Fibroblast of lung (primary cell): ENCODE measurements around the gene RXRA.

Experiments used
- EZH2 ChIP-seq: IDR thresholded peaks from 2 replicates; pipeline ENCODE4 v1.5.1; 2012; ENCODE audit warnings: low read length, control low read depth, mild to moderate bottlenecking; ENCODE audit errors: missing control alignments
- TF ChIP-seq, protein P1 (sequence below), 2 donors: IDR thresholded peaks in 1 of 2; conservative IDR thresholded peaks in 1 of 2; 1 replicate in 1 of 2; 2 replicates in 1 of 2; pipeline ENCODE4 v1.5.1; 2011 to 2012; ENCODE audit warnings: low read length in 2 of 2, control low read depth in 1 of 2, inconsistent platforms in 1 of 2, low read depth in 1 of 2, mild to moderate bottlenecking in 1 of 2

DNA sequence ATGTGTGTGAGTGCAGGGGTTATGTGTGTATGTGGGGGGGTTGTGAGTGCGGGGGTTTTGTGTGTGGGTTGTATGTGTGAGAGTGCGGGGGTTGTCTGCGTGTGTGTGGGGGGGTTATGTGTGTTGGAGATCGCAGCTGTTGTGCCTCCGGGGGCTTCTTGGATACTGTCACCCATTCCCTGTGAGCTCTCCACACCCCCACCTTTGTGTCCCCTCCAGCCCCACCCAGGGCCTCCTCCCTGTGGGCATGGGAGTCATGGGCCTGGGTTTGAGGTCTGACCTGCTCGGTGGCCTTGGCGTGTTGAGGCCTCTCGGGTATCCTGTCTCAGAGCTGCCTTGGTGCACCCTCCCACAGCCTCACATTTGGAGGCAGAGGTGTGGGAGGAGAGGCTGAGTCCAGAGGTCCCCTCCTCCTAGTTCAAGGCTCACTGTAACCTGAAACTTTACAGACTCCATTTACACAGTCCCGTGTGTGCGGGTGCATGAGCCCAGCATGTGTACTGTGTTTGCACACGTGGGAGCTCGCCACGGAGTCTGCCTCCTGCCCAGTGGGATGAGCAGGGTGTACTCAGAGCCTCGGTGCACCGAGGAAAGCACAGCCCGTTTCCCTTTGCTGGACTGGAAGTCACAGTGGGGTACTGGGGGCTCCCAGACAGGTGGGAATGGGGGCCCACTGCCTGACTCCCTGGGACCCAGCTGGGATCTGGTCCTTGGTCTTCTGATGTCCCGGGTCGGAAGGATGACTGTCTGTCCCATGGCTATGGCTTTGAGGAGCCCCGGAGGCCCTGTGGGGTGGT is 43.4 kb downstream of the RXRA start:
- TF ChIP-seq, protein P1, sequence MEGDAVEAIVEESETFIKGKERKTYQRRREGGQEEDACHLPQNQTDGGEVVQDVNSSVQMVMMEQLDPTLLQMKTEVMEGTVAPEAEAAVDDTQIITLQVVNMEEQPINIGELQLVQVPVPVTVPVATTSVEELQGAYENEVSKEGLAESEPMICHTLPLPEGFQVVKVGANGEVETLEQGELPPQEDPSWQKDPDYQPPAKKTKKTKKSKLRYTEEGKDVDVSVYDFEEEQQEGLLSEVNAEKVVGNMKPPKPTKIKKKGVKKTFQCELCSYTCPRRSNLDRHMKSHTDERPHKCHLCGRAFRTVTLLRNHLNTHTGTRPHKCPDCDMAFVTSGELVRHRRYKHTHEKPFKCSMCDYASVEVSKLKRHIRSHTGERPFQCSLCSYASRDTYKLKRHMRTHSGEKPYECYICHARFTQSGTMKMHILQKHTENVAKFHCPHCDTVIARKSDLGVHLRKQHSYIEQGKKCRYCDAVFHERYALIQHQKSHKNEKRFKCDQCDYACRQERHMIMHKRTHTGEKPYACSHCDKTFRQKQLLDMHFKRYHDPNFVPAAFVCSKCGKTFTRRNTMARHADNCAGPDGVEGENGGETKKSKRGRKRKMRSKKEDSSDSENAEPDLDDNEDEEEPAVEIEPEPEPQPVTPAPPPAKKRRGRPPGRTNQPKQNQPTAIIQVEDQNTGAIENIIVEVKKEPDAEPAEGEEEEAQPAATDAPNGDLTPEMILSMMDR (conservative IDR thresholded peaks at IDR 0.05 in 1 of 2, IDR thresholded peaks at IDR 0.05 in 1 of 2; ENCODE audit: low read depth in 1 of 2, low read length in 2 of 2): no peak
- no peak for TF ChIP-seq EZH2
